ENCODE measurements around the gene INPP4B.

Gene INPP4B

GRCh38 chr4:142036795-142037583 is 809.1 kb downstream of the INPP4B start:
- H3K27me3 ChIP-seq (ENCODE audit: insufficient read depth, low read length): no peaks in the 10 kb centered on the region

DNA sequence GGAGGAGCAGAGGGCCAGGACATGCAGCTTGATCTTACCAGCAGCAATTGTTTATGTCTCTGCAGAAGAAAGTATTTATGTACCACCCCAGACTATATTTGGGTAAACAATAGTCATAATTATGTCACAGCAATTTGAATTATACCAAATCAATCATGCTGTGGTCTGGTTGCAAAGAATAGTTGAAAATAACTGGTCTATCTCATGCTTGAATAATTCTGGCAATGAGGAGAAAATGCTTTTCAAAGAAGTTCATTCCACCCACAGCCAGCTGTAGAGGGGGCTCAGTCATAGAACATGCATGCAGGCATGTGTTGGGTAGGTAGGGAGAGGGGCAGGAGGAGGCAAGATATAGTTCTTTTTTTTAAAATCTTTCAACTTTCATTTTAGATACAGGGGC is 810.5 kb downstream of the INPP4B start:
- H3K27me3 ChIP-seq (ENCODE audit: insufficient read depth, low read length): no peaks in the 10 kb centered on the region
- no peaks in the 10 kb centered on the region for H3K9me2 ChIP-seq (ENCODE audit: low read depth, low read length)
- no peaks in the 10 kb centered on the region for H3K79me2 ChIP-seq (ENCODE audit: insufficient read depth, low read length)
- no peaks in the 10 kb centered on the region for H3K36me3 ChIP-seq (ENCODE audit: insufficient read depth, low read length)
- H3F3A ChIP-seq (ENCODE audit: insufficient read depth, low read length): no peaks in the 10 kb centered on the region
- no peak overlapping the region for H3K27ac ChIP-seq (ENCODE audit: low read depth, low read length, poor library complexity, severe bottlenecking)
- H3K4me1 ChIP-seq (ENCODE audit: insufficient read depth, low read length, severe bottlenecking): no peaks in the 10 kb centered on the region
- no peaks in the 10 kb centered on the region for H4K20me1 ChIP-seq (ENCODE audit: insufficient read depth, low read length)
- H3K4me2 ChIP-seq (ENCODE audit: low read length): no peak overlapping the region
- no peak for TF ChIP-seq EZH2 (IDR thresholded peaks at IDR 0.05; ENCODE audit: borderline replicate concordance, low read length)
- H2AFZ ChIP-seq (ENCODE audit: low read length): no peak overlapping the region
- H3K9me3 ChIP-seq (ENCODE audit: low read length): no peaks in the 10 kb centered on the region
- H3K9ac ChIP-seq (ENCODE audit: low read length): no peak overlapping the region
- H3K4me3 ChIP-seq (ENCODE audit: low read depth, low read length, poor library complexity, severe bottlenecking): no peak overlapping the region

More at GRCh38 chr4:142036795-142037583, 809.1 kb downstream of the INPP4B start:
- Histone ChIP-seq H3K27ac (ENCODE audit: low read depth, low read length, poor library complexity, severe bottlenecking) (no peak overlapping the region), H3K4me2 (ENCODE audit: low read length) (no peak overlapping the region), H3K36me3 (ENCODE audit: insufficient read depth, low read length) (no peaks in the 10 kb centered on the region), H2AFZ (ENCODE audit: low read length) (no peak overlapping the region), H3K9ac (ENCODE audit: low read length) (no peak overlapping the region), H3K4me3 (ENCODE audit: low read depth, low read length, poor library complexity, severe bottlenecking) (no peak overlapping the region), H3K9me3 (ENCODE audit: low read length) (no peaks in the 10 kb centered on the region), H3K9me2 (ENCODE audit: low read depth, low read length) (no peaks in the 10 kb centered on the region), H3K79me2 (ENCODE audit: insufficient read depth, low read length) (no peaks in the 10 kb centered on the region), H3F3A (ENCODE audit: insufficient read depth, low read length) (no peaks in the 10 kb centered on the region), H3K4me1 (ENCODE audit: insufficient read depth, low read length, severe bottlenecking) (no peaks in the 10 kb centered on the region), H4K20me1 (ENCODE audit: insufficient read depth, low read length) (no peaks in the 10 kb centered on the region)
- TF ChIP-seq EZH2 (IDR thresholded peaks at IDR 0.05; ENCODE audit: borderline replicate concordance, low read length): no peak
- TF ChIP-seq, protein P1, sequence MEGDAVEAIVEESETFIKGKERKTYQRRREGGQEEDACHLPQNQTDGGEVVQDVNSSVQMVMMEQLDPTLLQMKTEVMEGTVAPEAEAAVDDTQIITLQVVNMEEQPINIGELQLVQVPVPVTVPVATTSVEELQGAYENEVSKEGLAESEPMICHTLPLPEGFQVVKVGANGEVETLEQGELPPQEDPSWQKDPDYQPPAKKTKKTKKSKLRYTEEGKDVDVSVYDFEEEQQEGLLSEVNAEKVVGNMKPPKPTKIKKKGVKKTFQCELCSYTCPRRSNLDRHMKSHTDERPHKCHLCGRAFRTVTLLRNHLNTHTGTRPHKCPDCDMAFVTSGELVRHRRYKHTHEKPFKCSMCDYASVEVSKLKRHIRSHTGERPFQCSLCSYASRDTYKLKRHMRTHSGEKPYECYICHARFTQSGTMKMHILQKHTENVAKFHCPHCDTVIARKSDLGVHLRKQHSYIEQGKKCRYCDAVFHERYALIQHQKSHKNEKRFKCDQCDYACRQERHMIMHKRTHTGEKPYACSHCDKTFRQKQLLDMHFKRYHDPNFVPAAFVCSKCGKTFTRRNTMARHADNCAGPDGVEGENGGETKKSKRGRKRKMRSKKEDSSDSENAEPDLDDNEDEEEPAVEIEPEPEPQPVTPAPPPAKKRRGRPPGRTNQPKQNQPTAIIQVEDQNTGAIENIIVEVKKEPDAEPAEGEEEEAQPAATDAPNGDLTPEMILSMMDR (IDR thresholded peaks at IDR 0.05; ENCODE audit: low read length): no peak

- TF ChIP-seq EZH2 (IDR thresholded peaks at IDR 0.05; ENCODE audit: borderline replicate concordance, low read length): no peak
- TF ChIP-seq, protein P1 (IDR thresholded peaks at IDR 0.05; ENCODE audit: low read length): no peak
- no peaks in the 10 kb centered on the region for H3F3A ChIP-seq (ENCODE audit: insufficient read depth, low read length)
- H3K27me3 ChIP-seq (ENCODE audit: insufficient read depth, low read length): no peaks in the 10 kb centered on the region
- no peaks in the 10 kb centered on the region for H4K20me1 ChIP-seq (ENCODE audit: insufficient read depth, low read length)
- no peaks in the 10 kb centered on the region for H3K9me2 ChIP-seq (ENCODE audit: low read depth, low read length)
- H3K4me3 ChIP-seq (ENCODE audit: low read depth, low read length, poor library complexity, severe bottlenecking): no peak overlapping the region
- no peak overlapping the region for H3K4me2 ChIP-seq (ENCODE audit: low read length)
- no peaks in the 10 kb centered on the region for H3K36me3 ChIP-seq (ENCODE audit: insufficient read depth, low read length)
- H3K4me1 ChIP-seq (ENCODE audit: insufficient read depth, low read length, severe bottlenecking): no peaks in the 10 kb centered on the region
- H2AFZ ChIP-seq (ENCODE audit: low read length): no peak overlapping the region
- no peaks in the 10 kb centered on the region for H3K9me3 ChIP-seq (ENCODE audit: low read length)
- no peaks in the 10 kb centered on the region for H3K79me2 ChIP-seq (ENCODE audit: insufficient read depth, low read length)
- H3K27ac ChIP-seq (ENCODE audit: low read depth, low read length, poor library complexity, severe bottlenecking): no peak overlapping the region
- no peak overlapping the region for H3K9ac ChIP-seq (ENCODE audit: low read length)
Measured at GRCh38 chr4:142034101-142034500, 812.0 kb downstream of the INPP4B start.

DNA sequence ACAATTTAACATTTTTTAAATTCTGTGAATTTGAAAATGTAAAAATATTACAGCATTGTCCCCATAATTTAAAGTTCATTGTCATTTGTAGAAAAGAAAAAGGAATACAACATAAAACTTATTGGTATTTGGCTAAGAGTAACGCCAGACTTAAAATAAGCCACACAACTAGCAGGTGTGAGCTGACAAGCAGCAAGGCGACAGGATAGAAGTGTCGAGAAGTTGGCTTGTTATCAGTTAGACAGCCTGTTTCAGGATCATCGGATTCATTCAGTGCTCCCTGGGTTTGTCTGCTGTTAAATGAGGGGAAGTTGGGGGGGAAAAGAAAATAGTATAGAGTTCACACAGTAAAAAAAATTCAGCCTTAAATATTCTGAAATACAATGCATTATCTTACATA is 816.1 kb downstream of the INPP4B start:
- Histone ChIP-seq H3K9ac (ENCODE audit: low read length) (no peak overlapping the region), H3K9me2 (ENCODE audit: low read depth, low read length) (no peaks in the 10 kb centered on the region), H3K27ac (ENCODE audit: low read depth, low read length, poor library complexity, severe bottlenecking) (no peak overlapping the region), H3K79me2 (ENCODE audit: insufficient read depth, low read length) (no peaks in the 10 kb centered on the region), H4K20me1 (ENCODE audit: insufficient read depth, low read length) (no peaks in the 10 kb centered on the region), H3K27me3 (ENCODE audit: insufficient read depth, low read length) (no peaks in the 10 kb centered on the region), H3K4me2 (ENCODE audit: low read length) (no peak overlapping the region), H3K36me3 (ENCODE audit: insufficient read depth, low read length) (no peaks in the 10 kb centered on the region), H2AFZ (ENCODE audit: low read length) (no peak overlapping the region), H3K4me1 (ENCODE audit: insufficient read depth, low read length, severe bottlenecking) (no peaks in the 10 kb centered on the region), H3K9me3 (ENCODE audit: low read length) (no peaks in the 10 kb centered on the region), H3F3A (ENCODE audit: insufficient read depth, low read length) (no peaks in the 10 kb centered on the region), H3K4me3 (ENCODE audit: low read depth, low read length, poor library complexity, severe bottlenecking) (no peak overlapping the region)
- no peak for TF ChIP-seq EZH2 (IDR thresholded peaks at IDR 0.05; ENCODE audit: borderline replicate concordance, low read length)
- TF ChIP-seq, protein P1 (IDR thresholded peaks at IDR 0.05; ENCODE audit: low read length): no peak
